Renal cortex interstitium (tissue), 15 donors: ENCODE measurements around the gene SCAMP1. TPM values are rescaled to one million over a fixed set of nuclear protein-coding genes. Genes with fewer than 3 reads are reported as not detected.
A peak's percentile ranks its signal among the peaks of the same experiment; 100 is the strongest.

Source experiments
- DNase-seq, 11 donors: peaks; one replicate each; pipeline ENCODE4 v3.0.0-alpha.2; 2013; ENCODE audit warnings: low read depth in 9 of 11, low spot score in 4 of 11; ENCODE audit errors: extremely low read depth in 1 of 11
- long read RNA-seq, 16 experiments: transcript quantifications; one replicate each; lab custom pipeline, GENCODE V29; 2026
- polyA plus RNA-seq, 3 donors: library from polyadenylated mRNA; unstranded; fragments of 120-200 nt; gene quantifications; one replicate each; pipeline ENCODE4 v1.2.1, GENCODE V29; 2013; ENCODE audit not compliant: insufficient read length in 3 of 3

SCAMP1 gene
- polyA plus RNA-seq, result 10 to 100 TPM; 46.5 to 60.8 (median 51.4) TPM
- long read RNA-seq, donor 1, full-length matches to known transcripts, result 14 of 19 reads
- long read RNA-seq, donor 1, partial matches to known transcripts, result 5 of 19 reads
- long read RNA-seq, donor 1, other reads (novel, unspliced or antisense), result 0 of 19 reads
- long read RNA-seq, donor 2, full-length matches to known transcripts, result 6 of 6 reads
- long read RNA-seq, donor 2, partial matches to known transcripts, result 0 of 6 reads
- long read RNA-seq, donor 2, other reads (novel, unspliced or antisense), result 0 of 6 reads
- long read RNA-seq, donor 3, full-length matches to known transcripts, result 15 of 20 reads
- long read RNA-seq, donor 3, partial matches to known transcripts, result 5 of 20 reads
- long read RNA-seq, donor 3, other reads (novel, unspliced or antisense), result 0 of 20 reads
- long read RNA-seq, donor 4, full-length matches to known transcripts, result 6 of 6 reads
- long read RNA-seq, donor 4, partial matches to known transcripts, result 0 of 6 reads
- long read RNA-seq, donor 4, other reads (novel, unspliced or antisense), result 0 of 6 reads
- long read RNA-seq, donor 5, result 0 reads
- long read RNA-seq, donor 6, full-length matches to known transcripts, result 3 of 3 reads
- long read RNA-seq, donor 6, partial matches to known transcripts, result 0 of 3 reads
- long read RNA-seq, donor 6, other reads (novel, unspliced or antisense), result 0 of 3 reads
- long read RNA-seq, donor 7, full-length matches to known transcripts, result 7 of 7 reads
- long read RNA-seq, donor 7, partial matches to known transcripts, result 0 of 7 reads
- long read RNA-seq, donor 7, other reads (novel, unspliced or antisense), result 0 of 7 reads
- long read RNA-seq, donor 8, result 0 reads
- long read RNA-seq, donor 9, full-length matches to known transcripts, result 8 of 8 reads
- long read RNA-seq, donor 9, partial matches to known transcripts, result 0 of 8 reads
- long read RNA-seq, donor 9, other reads (novel, unspliced or antisense), result 0 of 8 reads
- long read RNA-seq, donor 10, full-length matches to known transcripts, result 10 of 10 reads
- long read RNA-seq, donor 10, partial matches to known transcripts, result 0 of 10 reads
- long read RNA-seq, donor 10, other reads (novel, unspliced or antisense), result 0 of 10 reads
- long read RNA-seq, donor 11, full-length matches to known transcripts, result 4 of 4 reads
- long read RNA-seq, donor 11, partial matches to known transcripts, result 0 of 4 reads
- long read RNA-seq, donor 11, other reads (novel, unspliced or antisense), result 0 of 4 reads
- long read RNA-seq, donor 12, full-length matches to known transcripts, result 5 of 5 reads
- long read RNA-seq, donor 12, partial matches to known transcripts, result 0 of 5 reads
- long read RNA-seq, donor 12, other reads (novel, unspliced or antisense), result 0 of 5 reads
- long read RNA-seq, donor 13, result 0 reads
- long read RNA-seq, donor 14, full-length matches to known transcripts, result 10 of 45 reads
- long read RNA-seq, donor 14, partial matches to known transcripts, result 35 of 45 reads
- long read RNA-seq, donor 14, other reads (novel, unspliced or antisense), result 0 of 45 reads
- long read RNA-seq, donor 15, full-length matches to known transcripts, result 3 of 3 reads
- long read RNA-seq, donor 15, partial matches to known transcripts, result 0 of 3 reads
- long read RNA-seq, donor 15, other reads (novel, unspliced or antisense), result 0 of 3 reads
- long read RNA-seq, donor 16, full-length matches to known transcripts, result 26 of 55 reads
- long read RNA-seq, donor 16, partial matches to known transcripts, result 29 of 55 reads
- long read RNA-seq, donor 16, other reads (novel, unspliced or antisense), result 0 of 55 reads

GRCh38 chr5:78359831-78360673, at the start of gene SCAMP1:
TSS of gene SCAMP1 (plus strand) at chr5:78360617. CDS start at chr5:78360672, 55 bp downstream.
- DNase-seq, result peak; percentile 85 to 96 (median 92)

GRCh38 chr5:78317515-78317914, 42.9 kb upstream of the SCAMP1 start:
- no peak for DNase-seq

DNA sequence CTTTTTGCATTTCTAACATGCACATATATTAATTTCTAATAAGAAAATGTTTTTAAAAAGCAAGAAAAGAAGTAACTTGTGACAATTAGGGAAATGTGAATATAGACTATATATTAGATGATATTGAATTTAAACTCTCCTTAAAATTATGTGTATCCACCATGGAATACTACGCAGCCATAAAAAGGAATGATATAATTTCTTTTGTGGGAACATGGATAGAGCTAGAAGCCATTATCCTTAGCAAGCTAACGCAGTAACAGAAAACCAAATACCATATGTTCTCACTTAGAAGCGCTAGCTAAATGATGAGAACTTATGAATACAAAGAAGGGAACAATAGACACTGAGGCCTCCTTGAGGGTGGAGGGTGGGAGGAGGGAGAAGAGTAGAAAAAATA, 42.1 kb upstream of the SCAMP1 start:
- no peak for DNase-seq

- peak in 9 of 11 donors; percentile 4 to 28 (median 15) for DNase-seq
These were observed 40.0 kb upstream of the SCAMP1 start for GRCh38 chr5:78320401-78320800.

DNA sequence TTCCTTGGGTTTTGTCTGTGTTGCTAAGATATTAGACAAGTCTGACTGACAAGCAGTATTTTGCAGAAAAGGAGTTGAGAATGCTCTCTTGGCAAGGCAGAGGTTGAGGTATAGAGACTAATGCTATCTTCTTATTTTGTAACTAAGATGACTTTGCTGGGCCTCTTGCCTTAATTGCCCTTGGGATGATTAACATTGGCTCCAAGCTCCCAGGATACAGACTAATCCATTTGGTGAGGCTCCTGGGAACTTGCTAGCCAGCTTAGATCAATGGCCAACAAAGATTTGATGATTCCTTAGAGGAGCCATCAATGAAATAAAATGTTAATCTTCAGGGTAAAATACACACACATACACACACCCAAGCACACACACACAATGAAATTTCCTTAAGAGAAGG, 37.2 kb upstream of the SCAMP1 start:
- no peak for DNase-seq

GRCh38 chr5:78326930-78327329, 33.5 kb upstream of the SCAMP1 start:
- DNase-seq, result no peak

GRCh38 chr5:78327761-78328510, 32.5 kb upstream of the SCAMP1 start:
- DNase-seq, result no peak

- DNase-seq, result no peak
These were observed 31.7 kb upstream of the SCAMP1 start for GRCh38 chr5:78328585-78329173.

GRCh38 chr5:78331523-78332080, 28.8 kb upstream of the SCAMP1 start:
- no peak for DNase-seq

DNA sequence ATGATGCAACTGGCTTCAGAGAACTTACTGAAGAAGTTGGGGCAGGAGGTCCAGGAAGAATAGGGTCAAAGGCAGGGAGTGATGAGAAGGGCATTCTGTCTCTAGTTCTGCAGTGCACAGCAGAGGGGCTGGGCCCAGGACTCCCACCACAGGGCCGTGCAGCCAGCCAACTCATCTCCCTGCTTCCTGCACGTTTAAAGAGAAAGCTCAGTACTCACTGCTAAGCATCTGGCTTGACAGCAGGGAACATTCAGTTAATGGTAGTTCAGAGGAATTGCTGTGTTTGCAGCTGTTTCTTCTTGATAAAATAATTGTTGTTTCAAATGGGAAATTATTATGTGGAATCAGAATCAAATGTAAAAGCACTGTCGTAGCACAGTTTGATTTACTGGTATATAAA, 25.6 kb upstream of the SCAMP1 start:
- DNase-seq, result no peak

- no peak for DNase-seq
These were observed 24.4 kb upstream of the SCAMP1 start for GRCh38 chr5:78335976-78336375.

GRCh38 chr5:78336698-78337097, 23.7 kb upstream of the SCAMP1 start:
- no peak for DNase-seq

GRCh38 chr5:78339617-78340436, 20.6 kb upstream of the SCAMP1 start:
- no peak for DNase-seq

DNA sequence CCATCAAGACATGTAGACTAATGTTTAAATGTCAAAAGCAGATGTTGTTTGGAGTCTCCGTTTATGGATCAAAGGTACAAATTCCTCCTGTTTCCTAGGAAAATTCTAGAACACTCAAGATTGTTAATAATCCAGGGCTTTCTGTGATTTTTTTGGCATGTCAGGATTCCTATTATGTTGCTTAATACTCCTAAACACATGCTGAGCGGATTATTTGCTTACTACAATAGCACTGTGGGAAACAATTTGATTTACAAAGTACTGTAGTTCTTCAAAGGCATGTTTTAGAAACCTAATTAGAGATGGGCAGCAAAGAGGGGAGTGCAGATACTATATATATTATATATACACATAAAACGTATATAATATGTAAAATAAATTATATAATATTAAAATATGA, 19.0 kb upstream of the SCAMP1 start:
- DNase-seq, result no peak

DNA sequence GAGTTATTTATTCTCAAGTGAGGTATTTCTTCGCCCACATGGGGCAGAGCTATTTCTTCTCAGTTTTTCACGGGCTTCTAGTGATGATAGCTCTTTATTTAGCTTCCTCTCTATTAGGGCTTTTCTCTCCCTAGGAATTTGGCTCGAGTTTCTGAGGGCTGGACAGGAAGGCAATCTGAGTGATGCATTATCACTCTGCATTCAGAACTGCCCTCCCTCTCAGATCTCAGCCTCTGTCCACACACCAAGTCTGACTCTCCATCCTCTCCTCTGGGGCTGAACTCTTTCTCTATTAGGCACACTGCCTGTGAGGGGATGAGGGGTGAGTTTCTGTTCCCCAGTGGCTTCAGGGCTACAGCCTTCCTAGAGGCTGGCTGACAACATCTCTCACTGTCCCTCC, 14.9 kb upstream of the SCAMP1 start:
- peak in 1 of 11 donors; percentile 7 for DNase-seq
